HG03196 (cell line): Measurements from ENCODE around the gene FCF1.
"Not testable (repeated sequence)": the region's sequence is repeated elsewhere in the genome, so short reads cannot be mapped to it uniquely, and the experiment has no call there.

ENCODE experiments used
- ATAC-seq: cut with Tn5 transposase; IDR thresholded peaks from one replicate; pipeline ENCODE4 v1.9.1; 2021; ENCODE audit not compliant: unreplicated experiment

FCF1 gene

GRCh38 chr14:74697976-74698375 lies 15.0 kb upstream of the FCF1 start:
- ATAC-seq = no peak

GRCh38 chr14:74698465-74698864 lies 14.5 kb upstream of the FCF1 start:
- ATAC-seq = no peak

- no peak for ATAC-seq
Observed at GRCh38 chr14:74702293-74702692, 10.7 kb upstream of the FCF1 start.

- no peak for ATAC-seq
Observed at GRCh38 chr14:74703043-74703442, 9.9 kb upstream of the FCF1 start.

GRCh38 chr14:74704656-74705055 lies 8.3 kb upstream of the FCF1 start:
- no peak for ATAC-seq

GRCh38 chr14:74705613-74706500 lies 7.1 kb upstream of the FCF1 start:
- no peak for ATAC-seq

GRCh38 chr14:74710480-74710879 lies 2.5 kb upstream of the FCF1 start:
- no peak for ATAC-seq

GRCh38 chr14:74711651-74712050 lies 1.3 kb upstream of the FCF1 start:
- ATAC-seq = no peak

- ATAC-seq = peak; percentile 10
Observed at GRCh38 chr14:74713395-74713735, 421 bp downstream of the FCF1 start.

GRCh38 chr14:74720526-74720925 lies 7.6 kb downstream of the FCF1 start:
- ATAC-seq = no peak

- no peak for ATAC-seq
Observed at GRCh38 chr14:74723134-74723533, 10.2 kb downstream of the FCF1 start.

GRCh38 chr14:74732387-74732786 lies 19.4 kb downstream of the FCF1 start:
- ATAC-seq = no peak

- no peak for ATAC-seq
Observed at GRCh38 chr14:74733221-74733620, 20.3 kb downstream of the FCF1 start.

GRCh38 chr14:74735125-74735524 lies 22.2 kb downstream of the FCF1 start:
- no peak for ATAC-seq

- ATAC-seq = no peak
Observed at GRCh38 chr14:74737753-74738325, 24.9 kb downstream of the FCF1 start.

- ATAC-seq = no peak
Observed at GRCh38 chr14:74739293-74740030, 26.5 kb downstream of the FCF1 start.

- ATAC-seq = no peak
Observed at GRCh38 chr14:74747237-74747636, 34.3 kb downstream of the FCF1 start.

- no peak for ATAC-seq
Observed at GRCh38 chr14:74754157-74754556, 41.2 kb downstream of the FCF1 start.

- no peak for ATAC-seq
Observed at GRCh38 chr14:74754899-74755298, 42.0 kb downstream of the FCF1 start.

- no peak for ATAC-seq
Observed at GRCh38 chr14:74756326-74756725, 43.4 kb downstream of the FCF1 start.

GRCh38 chr14:74758505-74758904 lies 45.6 kb downstream of the FCF1 start:
- ATAC-seq = not testable (repeated sequence)
